HT-29 (cell line): ENCODE data around the gene RNF4. TPM values are rescaled to one million over a fixed set of nuclear protein-coding genes. Genes with fewer than 3 reads are reported as not detected.

Experiments used
- DNase-seq: peaks from one replicate; pipeline ENCODE4 v3.0.0-alpha.2; 2015; ENCODE audit warnings: low spot score
- total RNA-seq: library from RNA; depleted of rRNA; stranded (reverse); fragments of >200 nt; shearing (Covaris generic); gene quantifications from 2 replicates; pipeline ENCODE4 v1.2.3, GENCODE V29; 2014

RNF4 gene
- total RNA-seq, 1 experiment from 2014 or later: 44.9 TPM

GRCh38 chr4:2437475-2438215 is 31.3 kb upstream of the RNF4 start:
- DNase-seq: no peak

GRCh38 chr4:2438822-2439718 is 29.8 kb upstream of the RNF4 start:
- DNase-seq: no peak

- peak; percentile 75 for DNase-seq
Observed at GRCh38 chr4:2441393-2442174, 27.3 kb upstream of the RNF4 start.

GRCh38 chr4:2442175-2442993 is 26.5 kb upstream of the RNF4 start:
- DNase-seq: no peak

GRCh38 chr4:2443061-2443730 is 25.7 kb upstream of the RNF4 start:
- DNase-seq: no peak

GRCh38 chr4:2443956-2444740 is 24.8 kb upstream of the RNF4 start:
- no peak for DNase-seq

GRCh38 chr4:2445130-2445529 is 23.8 kb upstream of the RNF4 start:
- DNase-seq: no peak

- no peak for DNase-seq
Observed at GRCh38 chr4:2445571-2445970, 23.3 kb upstream of the RNF4 start.

GRCh38 chr4:2446656-2447564 is 22.0 kb upstream of the RNF4 start:
- no peak for DNase-seq

- DNase-seq: no peak
Observed at GRCh38 chr4:2448589-2448988, 20.3 kb upstream of the RNF4 start.

- DNase-seq: no peak
Observed at GRCh38 chr4:2449051-2449450, 19.9 kb upstream of the RNF4 start.

GRCh38 chr4:2449511-2450392 is 19.2 kb upstream of the RNF4 start:
- DNase-seq: no peak

GRCh38 chr4:2450394-2451035 is 18.4 kb upstream of the RNF4 start:
- DNase-seq: no peak

- no peak for DNase-seq
Observed at GRCh38 chr4:2451036-2451520, 17.8 kb upstream of the RNF4 start.

- no peak for DNase-seq
Observed at GRCh38 chr4:2451821-2452785, 16.8 kb upstream of the RNF4 start.
